Measurements from ENCODE around the gene SEMA6B.
"Not testable (repeated sequence)": the region's sequence is repeated elsewhere in the genome, so short reads cannot be mapped to it uniquely, and the experiment has no call there.

SEMA6B gene

DNA sequence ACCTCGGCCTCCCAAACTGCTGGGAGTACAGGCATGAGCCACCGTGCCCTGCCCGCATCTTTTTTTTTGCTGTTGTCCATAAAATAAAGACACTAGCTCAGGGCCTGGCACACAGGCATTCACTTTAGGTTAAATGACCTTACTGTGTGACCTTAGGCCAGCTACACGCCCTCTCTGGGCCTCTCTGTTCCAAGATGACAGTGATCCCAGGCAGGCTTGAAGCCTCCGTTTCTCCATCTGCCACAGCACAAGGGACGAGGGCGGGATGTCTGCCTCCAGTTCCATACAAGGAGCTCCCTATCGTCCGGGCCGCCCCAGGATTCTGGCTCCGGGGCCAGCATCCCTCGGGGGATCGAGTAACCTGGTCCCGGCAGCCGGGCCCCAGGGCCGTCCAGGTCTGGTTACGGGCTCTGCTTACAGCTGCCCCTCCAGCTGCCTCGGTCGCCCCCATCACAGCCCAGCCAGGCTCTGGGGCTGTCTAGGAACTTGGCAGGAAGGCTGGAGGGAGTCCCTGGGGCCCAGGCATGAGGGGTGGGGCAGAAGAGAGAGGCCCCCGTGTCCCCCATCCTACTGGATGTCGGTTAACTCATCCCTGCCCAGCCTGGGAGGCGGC lies 11.9 kb upstream of the SEMA6B start:
- no peak for FAIRE-seq

DNA sequence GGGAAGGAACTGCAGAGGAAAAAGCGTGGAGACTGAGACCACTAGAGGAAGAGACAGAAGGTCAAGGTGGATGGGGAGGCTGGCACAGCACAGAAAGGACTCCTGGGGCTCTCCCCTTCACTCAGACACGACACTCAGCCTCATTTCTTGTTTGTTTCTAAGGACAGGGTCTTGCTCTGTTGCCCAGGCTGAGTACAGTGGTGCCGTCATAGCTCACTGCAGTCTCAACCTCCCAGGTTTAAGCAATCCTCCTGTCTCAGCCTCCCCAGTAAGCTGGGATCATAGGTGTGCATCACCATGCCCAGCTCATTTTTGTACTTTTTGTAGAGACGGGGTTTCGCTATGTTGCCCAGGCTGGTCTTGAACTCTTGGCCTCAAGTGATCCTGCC lies 11.4 kb upstream of the SEMA6B start:
- FAIRE-seq: no peak

DNA sequence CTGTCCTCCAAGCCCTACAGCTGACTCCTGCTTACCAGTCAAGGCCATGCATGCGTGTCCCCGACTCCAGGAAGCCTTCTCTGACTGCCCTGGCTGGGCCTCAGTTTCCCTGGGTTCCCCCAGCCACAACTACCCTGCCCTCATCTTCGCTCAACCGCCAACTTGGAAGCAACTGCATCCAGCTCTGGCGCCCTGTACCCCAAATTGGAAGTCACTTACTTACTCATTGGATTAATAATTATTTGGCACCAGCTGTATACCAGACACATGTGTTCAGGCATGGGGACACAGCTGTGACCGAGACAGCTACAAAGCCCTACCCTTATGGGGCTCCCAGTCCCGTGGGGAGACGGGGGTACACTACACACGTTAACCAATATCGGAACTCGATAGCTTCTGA lies 10.9 kb upstream of the SEMA6B start:
- no peak for FAIRE-seq

DNA sequence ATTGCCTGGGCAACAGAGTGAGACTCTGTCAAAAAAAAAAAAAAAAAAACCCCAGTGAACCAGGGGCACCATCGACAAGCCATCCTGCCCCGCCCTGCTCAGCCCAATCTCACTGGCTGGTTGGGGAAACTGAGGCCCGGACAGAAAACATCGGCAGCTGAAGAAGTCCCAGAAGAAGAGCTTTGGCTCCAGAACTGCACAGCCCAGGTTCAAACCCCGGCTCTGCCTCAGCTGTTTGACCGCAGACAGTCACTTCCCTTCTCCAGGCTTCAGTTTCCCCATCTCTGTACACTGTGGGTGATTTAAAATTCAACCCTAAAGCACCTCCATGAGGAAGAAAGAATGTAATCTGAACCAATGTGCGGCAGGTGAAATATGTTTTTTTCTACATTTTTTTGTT lies 9.4 kb upstream of the SEMA6B start:
- no peak for FAIRE-seq

DNA sequence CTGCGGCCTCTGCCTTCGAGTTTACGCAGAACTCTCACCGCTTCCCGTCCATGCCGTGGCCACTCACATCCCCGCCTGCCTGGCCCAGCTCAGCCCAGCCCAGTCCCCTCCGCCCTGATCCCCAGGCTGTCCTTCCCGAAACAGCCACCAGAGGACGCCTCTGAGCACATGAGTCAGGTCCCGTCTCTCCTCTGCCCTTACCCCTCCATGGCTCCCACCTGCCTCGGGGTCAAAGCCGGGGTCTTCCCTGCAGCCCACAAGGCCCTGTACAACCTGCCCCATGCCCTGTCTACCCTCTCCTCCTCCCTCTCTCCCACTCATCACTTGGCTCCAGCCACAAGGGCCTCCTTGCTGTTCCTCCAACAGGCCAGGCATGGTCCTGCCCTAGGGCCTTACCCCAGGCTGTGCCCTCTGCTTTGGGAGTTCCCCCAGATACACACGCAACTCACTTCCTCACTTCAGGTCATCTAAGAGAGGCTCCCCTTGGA lies 8.1 kb upstream of the SEMA6B start:
- FAIRE-seq: no peak

DNA sequence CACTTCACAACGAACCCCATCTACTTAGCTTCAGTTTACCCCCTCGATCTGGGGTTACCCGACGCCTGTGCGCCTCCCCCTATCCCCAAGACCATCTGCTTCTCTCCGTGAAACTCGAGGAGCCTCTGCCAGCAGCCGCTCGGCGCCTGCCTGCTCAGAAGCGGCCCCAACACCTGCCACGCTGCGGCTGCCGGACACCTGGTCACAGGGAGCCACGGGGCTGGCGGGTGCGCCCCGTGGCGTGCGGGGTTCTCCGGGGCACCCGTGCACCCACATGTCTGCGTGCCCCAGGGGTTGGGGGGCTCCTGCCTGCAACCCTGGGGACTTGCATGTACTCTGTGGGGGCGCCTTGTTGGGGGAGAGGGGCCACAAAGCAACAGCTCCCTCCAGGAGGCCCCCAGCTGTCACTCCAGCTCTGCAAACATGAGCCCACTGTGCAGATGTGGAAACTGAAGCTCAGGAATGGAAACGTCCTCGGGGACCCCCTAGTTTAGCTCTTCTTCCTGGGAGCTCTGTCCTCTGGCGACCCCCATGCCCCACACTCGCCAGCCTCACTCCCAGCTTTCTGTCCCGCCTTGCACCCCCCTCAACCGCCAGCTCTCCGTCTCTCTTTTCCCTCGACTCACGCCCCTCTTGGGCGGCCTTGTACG lies 7.0 kb upstream of the SEMA6B start:
- FAIRE-seq: no peak

DNA sequence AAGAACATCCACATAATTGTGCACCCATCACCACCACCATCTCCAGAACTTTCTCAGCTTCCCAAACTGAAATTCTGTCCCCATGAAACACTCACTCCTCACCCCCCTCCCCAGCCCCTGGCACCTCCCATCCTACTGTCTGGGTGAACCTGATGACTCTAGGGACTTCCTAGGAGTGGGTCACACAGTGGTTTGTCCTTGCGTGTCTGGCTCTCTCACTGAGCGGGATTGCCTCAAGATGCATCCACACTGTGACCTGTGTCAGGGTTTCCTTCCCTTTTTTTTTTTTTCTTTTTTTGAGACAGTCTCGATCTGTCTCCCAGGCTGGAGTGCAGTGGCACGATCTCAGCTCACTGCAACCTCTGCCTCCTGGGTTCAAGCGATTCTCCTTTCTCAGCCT lies 4.1 kb upstream of the SEMA6B start:
- FAIRE-seq: not testable (repeated sequence)

DNA sequence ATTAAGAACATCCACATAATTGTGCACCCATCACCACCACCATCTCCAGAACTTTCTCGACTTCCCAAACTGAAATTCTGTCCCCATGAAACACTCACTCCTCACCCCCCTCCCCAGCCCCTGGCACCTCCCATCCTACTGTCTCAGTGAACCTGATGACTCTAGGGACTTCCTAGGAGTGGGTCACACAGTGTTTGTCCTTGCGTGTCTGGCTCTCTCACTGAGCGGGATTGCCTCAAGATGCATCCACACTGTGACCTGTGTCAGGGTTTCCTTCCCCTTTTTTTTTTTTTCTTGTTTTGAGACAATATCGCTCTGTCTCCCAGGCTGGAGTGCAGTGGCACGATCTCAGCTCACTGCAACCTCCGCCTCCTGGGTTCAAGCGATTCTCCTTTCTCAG lies 2.6 kb upstream of the SEMA6B start:
- FAIRE-seq: not testable (repeated sequence)

DNA sequence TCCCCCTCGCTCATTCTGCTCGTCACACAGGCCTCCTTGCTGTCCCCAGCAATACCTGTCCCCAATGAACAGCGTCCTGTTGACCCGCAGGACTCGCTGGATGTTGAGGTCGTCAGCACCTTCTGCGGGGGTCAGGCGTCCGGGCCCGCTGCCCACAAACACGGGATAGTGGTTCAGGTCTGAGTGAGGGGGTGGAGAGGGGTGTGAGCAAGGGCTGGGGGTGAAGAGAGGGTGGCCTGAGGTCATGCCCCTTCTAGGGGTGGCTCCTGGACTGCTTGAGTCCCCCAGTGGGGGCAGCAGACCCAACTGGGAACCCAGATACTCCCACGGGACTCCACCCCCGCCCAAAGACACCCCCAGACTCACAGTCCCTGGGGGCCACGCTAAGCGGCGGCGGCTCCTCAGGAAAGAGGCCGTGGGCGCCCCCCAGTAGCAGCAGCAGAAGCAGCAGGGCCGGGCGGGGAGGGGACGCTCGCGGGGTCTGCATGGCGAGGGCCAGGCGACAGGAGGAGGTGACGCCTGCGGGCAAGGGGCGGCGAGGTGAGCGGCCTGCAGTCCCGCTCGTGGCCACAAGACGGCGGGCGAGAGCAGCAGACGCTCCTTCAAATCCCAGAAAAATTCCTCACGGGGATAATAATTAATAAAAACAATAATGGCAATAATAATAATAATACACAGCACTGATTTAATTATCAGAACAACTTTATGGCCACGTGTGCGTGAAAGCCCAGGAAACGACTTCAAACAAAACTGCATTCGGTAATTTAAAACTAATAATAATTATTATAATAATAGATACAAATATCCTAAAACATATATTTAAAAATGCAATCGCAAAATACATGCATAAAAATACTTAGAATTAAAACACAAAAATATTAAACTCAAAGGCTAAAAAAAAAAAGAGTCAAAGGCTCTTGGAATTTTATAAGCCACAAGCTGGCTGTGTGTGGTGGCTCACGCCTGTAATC lies 1.2 kb downstream of the SEMA6B start:
- FAIRE-seq: no peak

DNA sequence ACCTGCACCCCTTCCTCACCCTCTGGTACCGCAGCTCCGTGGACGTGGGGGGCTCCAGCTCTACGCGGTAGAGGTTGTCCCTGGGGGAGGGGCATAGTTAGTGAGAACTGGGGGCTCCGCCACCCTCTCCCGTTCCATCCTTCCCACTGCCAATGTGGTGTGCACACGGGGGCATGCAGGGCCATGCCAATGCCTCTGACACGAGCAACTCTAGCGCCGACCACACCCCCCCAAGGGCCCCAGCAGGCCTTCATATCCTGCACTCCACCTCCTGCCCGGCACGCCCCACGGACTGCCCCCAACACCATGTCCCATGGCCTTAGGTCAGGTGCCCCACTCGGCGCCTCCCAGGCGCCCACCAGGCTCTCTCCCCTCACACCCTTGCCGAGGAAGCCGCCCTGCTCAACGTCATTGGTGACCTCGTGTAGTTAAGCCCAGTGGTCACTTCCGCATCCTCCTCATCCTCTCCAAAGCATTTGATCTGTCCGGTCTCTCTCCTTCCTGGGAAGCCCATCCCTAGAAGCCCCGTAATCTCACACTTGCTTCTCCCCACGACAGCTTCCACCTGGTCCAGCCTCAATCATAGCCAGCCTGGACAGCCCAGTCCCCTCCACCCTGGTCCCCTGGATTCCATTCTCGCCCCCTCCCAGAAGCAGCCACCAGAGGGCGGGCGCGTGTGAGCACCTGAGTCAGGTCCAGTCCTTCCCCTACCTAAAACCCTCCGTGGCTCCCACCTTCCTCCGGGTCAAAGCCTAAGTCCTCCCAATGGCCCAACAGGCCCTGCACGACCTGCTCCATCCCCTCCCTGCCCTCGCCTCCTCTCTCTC lies 2.1 kb downstream of the SEMA6B start:
- FAIRE-seq: no peak

DNA sequence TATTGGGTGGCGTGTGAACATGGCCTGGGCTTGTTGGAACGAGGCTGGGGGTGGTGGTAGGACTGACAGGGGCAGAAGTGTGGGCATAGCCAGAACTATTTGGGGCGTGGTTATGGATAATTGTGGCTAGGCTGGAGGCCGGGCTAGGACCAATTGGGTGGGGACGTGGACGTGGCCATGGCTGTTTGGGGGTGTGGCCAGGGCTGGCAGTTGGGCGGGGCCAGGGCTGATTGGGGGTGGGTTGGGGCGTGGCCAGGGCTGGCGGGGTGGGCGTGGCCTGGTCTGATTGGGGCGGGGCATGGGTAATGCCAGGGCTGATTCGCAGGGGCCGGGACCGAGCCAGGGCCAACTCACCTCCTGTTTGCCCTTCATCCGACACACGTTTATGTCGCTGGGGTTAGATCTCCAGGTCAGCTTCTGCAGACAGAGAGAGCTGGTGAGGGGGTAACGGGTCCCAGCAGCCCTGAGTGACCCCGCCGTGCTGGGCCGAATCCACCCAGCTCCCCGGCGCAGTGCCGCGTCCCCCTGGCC lies 2.8 kb downstream of the SEMA6B start:
- no peak for FAIRE-seq

DNA sequence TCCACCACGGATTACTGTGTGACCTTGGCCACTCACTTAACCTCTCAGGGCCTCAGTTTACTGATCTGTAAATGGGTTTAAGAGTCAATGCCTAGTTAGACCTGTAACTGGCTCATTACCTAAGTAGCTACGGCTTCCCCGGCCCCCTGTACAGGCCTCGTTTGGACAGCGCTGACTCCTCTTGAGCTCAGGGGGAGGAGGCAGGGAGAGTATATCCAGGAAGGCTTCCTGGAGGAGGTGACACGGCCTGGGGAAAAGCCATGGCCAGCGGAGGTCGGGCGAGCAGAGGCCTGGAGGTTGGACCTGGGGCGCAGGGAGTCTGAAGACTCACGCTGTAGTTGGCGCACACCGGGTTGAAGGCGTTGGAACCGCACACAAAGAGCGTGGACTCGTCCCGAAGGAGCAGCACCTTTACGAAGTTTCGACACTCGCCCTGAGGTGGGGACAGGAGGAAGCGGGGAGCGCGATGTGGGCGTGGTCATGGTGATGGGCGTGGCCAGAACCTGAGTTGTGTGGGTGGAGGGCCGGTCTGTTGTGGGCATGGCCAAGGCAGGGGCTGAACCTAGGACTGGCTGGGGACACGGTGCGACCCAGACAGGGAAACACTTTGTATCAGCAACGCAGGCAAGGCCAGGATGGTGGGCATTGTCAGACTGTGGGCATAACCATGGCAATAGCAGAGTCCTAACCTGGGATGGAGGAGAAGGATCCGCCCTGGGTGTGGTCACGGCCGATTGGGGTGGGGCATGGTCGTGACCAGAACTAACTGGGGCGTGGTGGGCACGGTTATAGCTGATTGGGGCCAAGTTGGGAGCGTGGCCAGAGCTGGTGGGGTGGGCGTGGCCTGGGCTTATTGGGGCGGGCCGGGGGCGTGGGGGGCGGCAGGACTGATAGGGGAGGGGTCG lies 3.6 kb downstream of the SEMA6B start:
- FAIRE-seq: no peak

DNA sequence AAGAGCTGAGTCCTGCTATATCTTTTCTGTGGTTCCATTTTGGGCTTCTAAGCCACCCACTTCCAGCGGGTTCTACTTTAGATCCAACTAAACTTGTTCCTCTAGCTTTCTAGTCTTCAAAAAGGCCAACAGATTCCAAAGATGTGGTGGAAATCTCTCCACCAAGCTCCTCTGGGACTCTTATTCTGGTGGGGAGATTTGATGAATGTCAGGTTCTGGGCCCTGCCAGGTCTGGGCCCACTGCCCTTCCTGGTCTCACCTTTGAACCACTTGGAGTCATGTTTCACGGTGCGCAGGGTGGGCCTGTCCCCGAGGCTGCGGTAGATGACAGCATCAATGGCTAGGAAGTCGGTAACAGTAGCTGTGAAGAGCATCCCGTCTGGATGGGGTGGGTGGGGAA lies 4.8 kb downstream of the SEMA6B start:
- no peak for FAIRE-seq

DNA sequence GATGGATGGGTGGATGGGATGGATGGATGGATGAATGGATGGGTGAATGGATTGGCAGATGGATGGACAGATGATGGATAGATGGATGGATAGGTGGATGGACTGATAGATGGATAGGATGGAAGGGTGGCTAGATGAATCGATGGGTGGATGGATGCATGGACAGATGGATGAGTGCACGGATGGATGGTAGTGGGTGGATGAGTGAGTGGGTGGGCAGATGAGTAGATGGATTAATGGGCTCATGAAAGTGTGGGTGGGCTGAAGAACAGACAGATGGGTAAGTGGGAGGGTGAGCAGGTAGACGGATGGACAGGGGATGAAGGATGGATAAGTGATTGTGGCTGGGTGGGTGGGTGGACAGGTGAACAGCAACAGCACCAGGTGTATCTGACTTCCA lies 5.7 kb downstream of the SEMA6B start:
- FAIRE-seq: no peak

DNA sequence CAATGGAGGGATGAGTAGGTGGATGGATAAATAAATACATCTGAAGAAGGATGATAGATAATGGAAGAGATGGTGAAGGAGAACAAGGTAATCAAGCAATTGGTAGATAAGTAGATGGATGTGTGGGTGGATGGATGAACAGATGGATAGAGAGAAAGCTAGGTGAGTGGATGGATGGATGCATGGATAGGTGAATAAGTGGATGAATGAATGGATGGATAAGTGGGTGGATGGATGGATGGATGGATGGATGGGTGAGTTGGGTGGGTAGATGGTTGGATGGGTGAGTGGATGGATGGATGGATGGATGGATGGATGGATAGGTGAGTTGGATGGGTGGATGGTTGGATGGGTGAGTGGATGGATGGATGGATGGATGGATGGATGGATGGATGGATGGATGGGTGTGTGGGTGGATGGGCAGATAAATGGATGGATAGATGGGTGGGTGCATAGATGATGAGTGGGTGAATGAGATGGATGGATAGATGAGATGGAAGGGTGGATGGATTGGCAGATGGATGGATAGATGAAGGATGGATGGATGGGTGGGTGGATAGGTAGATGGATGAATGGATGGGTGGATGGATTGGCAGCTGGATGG lies 6.3 kb downstream of the SEMA6B start:
- no peak for FAIRE-seq

DNA sequence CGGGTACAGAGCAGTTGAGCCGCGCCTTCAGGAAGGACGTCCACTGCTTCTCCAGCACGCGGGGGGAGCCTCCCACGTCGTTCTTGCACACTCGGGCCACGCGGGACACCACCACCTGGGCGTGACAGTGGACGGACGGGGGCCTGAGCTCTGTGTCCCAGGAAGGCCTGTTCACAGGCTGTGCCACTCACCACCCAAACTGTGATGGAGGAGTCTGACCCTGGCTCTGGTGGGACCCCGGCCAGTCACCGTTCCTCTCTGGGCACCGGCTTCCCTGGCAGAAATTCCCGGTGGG lies 7.0 kb downstream of the SEMA6B start:
- no peak for FAIRE-seq

DNA sequence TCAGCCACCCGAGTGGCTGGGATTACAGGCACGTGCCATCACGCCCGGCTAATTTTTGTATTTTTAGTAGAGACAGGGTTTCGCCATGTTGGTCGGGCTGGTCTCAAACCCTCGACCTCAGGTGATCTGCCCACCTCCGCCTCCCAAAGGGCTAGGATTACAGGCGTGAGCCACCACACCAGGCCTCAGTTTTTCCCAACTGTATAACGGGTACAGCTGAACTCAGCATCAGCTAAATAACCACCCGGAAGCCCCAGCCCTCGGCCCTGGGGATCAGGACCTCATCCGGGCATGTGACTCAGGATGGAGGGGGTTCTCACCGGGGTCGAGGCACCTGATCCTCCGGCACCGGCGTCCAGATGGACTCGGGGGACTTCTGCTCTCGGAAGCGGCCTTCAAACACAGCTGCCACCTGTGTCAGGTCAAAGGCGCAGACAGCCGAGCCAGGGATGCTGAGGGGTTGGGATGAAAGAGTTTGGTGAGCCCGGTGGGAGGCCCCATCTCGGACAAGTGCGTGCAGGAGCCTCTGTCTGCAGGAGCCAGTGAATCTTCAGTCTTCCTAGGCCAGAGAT lies 8.9 kb downstream of the SEMA6B start:
- no peak for FAIRE-seq

DNA sequence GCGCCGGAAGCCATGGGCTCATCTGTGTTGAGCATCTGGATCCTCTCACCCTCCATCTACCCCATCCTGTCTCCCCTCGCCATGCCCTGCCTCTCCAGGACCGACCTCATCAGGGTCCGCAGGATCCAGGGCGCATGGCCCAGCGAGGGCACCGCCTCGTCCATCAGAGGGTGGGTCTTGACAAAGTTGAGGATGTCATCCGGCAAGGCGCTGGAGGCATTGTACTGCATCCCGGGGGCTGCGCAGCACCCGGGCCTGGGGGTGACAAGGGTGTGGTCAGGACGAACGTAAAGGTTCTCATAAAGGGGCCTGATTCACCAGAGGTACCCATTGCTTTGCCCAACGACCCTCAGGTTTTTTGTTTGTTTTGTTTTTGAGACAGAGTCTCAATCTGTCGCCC lies 9.5 kb downstream of the SEMA6B start:
- FAIRE-seq: no peak

DNA sequence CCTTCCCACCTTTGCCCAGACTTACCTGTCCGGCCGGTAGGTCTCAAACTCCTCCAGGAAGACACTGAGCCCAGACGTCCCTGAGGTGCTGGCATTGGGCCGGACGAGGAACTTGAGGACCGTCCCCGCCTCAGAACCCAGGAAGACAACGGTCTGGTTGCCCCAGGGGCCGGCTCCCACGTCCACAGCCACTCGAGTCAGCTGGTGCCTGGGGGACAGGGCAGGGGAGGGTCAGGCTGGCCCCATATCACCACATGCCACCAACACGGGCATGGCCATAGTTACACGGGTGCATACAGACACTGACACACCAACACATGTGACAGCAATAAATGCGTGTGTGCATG lies 11.3 kb downstream of the SEMA6B start:
- no peak for FAIRE-seq

DNA sequence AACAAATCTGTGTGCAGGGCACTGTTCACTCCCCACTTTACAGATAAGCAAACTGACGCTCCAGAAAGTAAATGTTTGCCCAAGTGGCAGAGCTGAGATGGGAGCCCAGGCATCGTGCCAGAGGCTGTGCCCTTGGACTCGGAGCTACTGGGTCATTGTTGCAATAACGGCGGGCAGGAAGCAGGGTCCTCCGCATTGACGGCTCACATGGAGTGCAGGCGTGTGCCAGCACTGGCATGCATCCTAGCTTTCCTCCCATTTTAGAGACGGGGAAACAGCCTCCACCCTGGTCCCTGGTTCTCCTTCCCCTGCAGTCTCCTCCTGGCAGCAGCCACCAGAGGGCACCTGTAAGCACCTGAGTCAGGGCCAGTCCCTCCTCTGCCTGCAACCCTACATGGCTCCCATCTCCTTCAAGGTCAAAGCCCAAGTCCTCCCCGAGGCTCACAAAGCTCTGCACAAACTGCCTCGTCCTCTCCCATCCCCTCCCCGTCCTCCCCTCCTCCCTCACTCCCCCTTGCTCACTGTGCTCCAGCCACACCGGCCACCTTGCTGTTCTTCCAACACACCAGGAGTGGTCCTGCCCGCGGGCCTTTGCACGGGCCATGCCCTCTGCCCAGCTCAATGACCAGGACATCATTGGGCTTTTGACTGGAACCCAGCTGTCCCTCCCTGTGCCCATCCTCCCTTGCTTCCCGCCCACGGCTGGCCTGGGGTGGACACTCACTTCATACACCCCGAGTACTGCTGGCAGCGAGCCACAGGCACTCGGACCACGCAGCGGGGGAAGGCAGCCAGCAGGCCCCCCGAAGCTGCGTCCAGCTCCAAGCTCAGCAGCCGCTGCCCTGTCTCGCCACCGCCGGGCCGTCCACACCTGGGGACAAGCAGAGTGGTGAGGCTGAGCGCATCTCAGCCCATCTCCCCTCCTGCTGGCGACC lies 11.9 kb downstream of the SEMA6B start:
- FAIRE-seq: no peak
